HEK293 (cell line): Measurements from ENCODE around the gene PKM.

Experiments
- HOXD13 ChIP-seq: sonication (generic); formaldehyde crosslinking; IDR thresholded peaks from 2 replicates; pipeline ENCODE4 v1.8.0; 2022; ENCODE audit warnings: missing genetic modification reagents, borderline replicate concordance
- OSR2 ChIP-seq: fragments of 450-650 bp; formaldehyde crosslinking; IDR thresholded peaks from 2 replicates; pipeline ENCODE4 v1.5.1; 2016; ENCODE audit warnings: missing biosample characterization, missing genetic modification characterization
- ZNF514 ChIP-seq: fragments of 450-650 bp; formaldehyde crosslinking; IDR thresholded peaks from 2 replicates; pipeline ENCODE4 v1.5.1; 2016; ENCODE audit warnings: missing biosample characterization, missing genetic modification characterization
- ZNF580 ChIP-seq: fragments of 450-650 bp; formaldehyde crosslinking; IDR thresholded peaks from 2 replicates; pipeline ENCODE4 v1.5.1; 2016; ENCODE audit warnings: missing biosample characterization, missing genetic modification characterization
- TF ChIP-seq, protein P1 (sequence below): IDR thresholded peaks from 2 replicates; pipeline ENCODE4 v1.6.1; 2011; ENCODE audit warnings: mild to moderate bottlenecking, low read depth, low read length, borderline replicate concordance

- TF ChIP-seq, protein P1, sequence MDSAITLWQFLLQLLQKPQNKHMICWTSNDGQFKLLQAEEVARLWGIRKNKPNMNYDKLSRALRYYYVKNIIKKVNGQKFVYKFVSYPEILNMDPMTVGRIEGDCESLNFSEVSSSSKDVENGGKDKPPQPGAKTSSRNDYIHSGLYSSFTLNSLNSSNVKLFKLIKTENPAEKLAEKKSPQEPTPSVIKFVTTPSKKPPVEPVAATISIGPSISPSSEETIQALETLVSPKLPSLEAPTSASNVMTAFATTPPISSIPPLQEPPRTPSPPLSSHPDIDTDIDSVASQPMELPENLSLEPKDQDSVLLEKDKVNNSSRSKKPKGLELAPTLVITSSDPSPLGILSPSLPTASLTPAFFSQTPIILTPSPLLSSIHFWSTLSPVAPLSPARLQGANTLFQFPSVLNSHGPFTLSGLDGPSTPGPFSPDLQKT, result no peak
- TF ChIP-seq OSR2 (tag by site-specific recombination) (no peak), ZNF514 (no peak), ZNF580 (tag by site-specific recombination) (no peak), HOXD13 (CRISPR knock-in tag) (no peak)
These were observed 29.5 kb downstream of the PKM start for GRCh38 chr15:72201391-72201921.
